GM19324 (cell line): ENCODE measurements around the gene CDK14.

Experiments used
- ATAC-seq: cut with Tn5 transposase; IDR thresholded peaks from one replicate; pipeline ENCODE4 v1.9.1; 2021; ENCODE audit warnings: mild to moderate bottlenecking, moderate library complexity; ENCODE audit not compliant: unreplicated experiment, low FRiP score

Gene CDK14

GRCh38 chr7:91067242-91067641, 471.1 kb downstream of the CDK14 start:
- ATAC-seq = no peak

- ATAC-seq = no peak
Observed at GRCh38 chr7:91068136-91068795, 472.1 kb downstream of the CDK14 start.

- ATAC-seq = no peak
Observed at GRCh38 chr7:91069146-91069545, 473.0 kb downstream of the CDK14 start.

GRCh38 chr7:91079487-91079886, 483.4 kb downstream of the CDK14 start:
- ATAC-seq = no peak

- ATAC-seq = no peak
Observed at GRCh38 chr7:91080351-91080750, 484.2 kb downstream of the CDK14 start.

GRCh38 chr7:91082038-91082437, 485.9 kb downstream of the CDK14 start:
- no peak for ATAC-seq

GRCh38 chr7:91082852-91083495, 486.9 kb downstream of the CDK14 start:
- no peak for ATAC-seq

- ATAC-seq = no peak
Observed at GRCh38 chr7:91083855-91084644, 487.9 kb downstream of the CDK14 start.

- ATAC-seq = no peak
Observed at GRCh38 chr7:91085175-91085574, 489.1 kb downstream of the CDK14 start.

GRCh38 chr7:91086200-91086599, 490.1 kb downstream of the CDK14 start:
- ATAC-seq = no peak

- no peak for ATAC-seq
Observed at GRCh38 chr7:91088156-91088555, 492.0 kb downstream of the CDK14 start.

- ATAC-seq = no peak
Observed at GRCh38 chr7:91088691-91089090, 492.6 kb downstream of the CDK14 start.

GRCh38 chr7:91089382-91089963, 493.4 kb downstream of the CDK14 start:
- ATAC-seq = no peak

- no peak for ATAC-seq
Observed at GRCh38 chr7:91090684-91091083, 494.6 kb downstream of the CDK14 start.

- ATAC-seq = no peak
Observed at GRCh38 chr7:91091631-91092030, 495.5 kb downstream of the CDK14 start.

GRCh38 chr7:91093181-91093580, 497.1 kb downstream of the CDK14 start:
- no peak for ATAC-seq

- no peak for ATAC-seq
Observed at GRCh38 chr7:91098566-91098965, 502.4 kb downstream of the CDK14 start.

GRCh38 chr7:91103363-91103762, 507.2 kb downstream of the CDK14 start:
- ATAC-seq = no peak

GRCh38 chr7:91107460-91107859, 511.3 kb downstream of the CDK14 start:
- ATAC-seq = no peak

GRCh38 chr7:91109200-91109599, 513.1 kb downstream of the CDK14 start:
- ATAC-seq = no peak

- no peak for ATAC-seq
Observed at GRCh38 chr7:91112902-91113341, 516.8 kb downstream of the CDK14 start.
